Endodermal cell (in vitro differentiated cells): ENCODE results near the gene GLUD1. TPM values are rescaled to one million over a fixed set of nuclear protein-coding genes. Genes with fewer than 3 reads are reported as not detected.
A peak's percentile ranks its signal among the peaks of the same experiment; 100 is the strongest.
"Not testable (repeated sequence)": the region's sequence is repeated elsewhere in the genome, so short reads cannot be mapped to it uniquely, and the experiment has no call there.

ENCODE experiments used
- DNase-seq: peaks from one replicate; pipeline ENCODE4 v3.0.0-alpha.2; 2017
- H3K27ac ChIP-seq: 2 replicates; pipeline ENCODE4 v1.5.1; 2013; ENCODE audit warnings: mild to moderate bottlenecking, low read depth, low read length, moderate library complexity
- H3K27me3 ChIP-seq: 2 replicates; pipeline ENCODE4 v1.6.1; 2013; ENCODE audit warnings: mild to moderate bottlenecking, low read length, moderate library complexity; ENCODE audit not compliant: insufficient read depth, control insufficient read depth, poor library complexity, severe bottlenecking
- H3K36me3 ChIP-seq: 2 replicates; pipeline ENCODE4 v1.7.0; 2013; ENCODE audit warnings: mild to moderate bottlenecking, low read length, moderate library complexity; ENCODE audit not compliant: control insufficient read depth, insufficient read depth
- H3K4me1 ChIP-seq: one replicate; pipeline ENCODE4 v1.7.0; 2013; ENCODE audit warnings: low read length; ENCODE audit not compliant: control insufficient read depth, insufficient read depth
- H3K4me3 ChIP-seq: 2 replicates; pipeline ENCODE4 v1.5.1; 2013; ENCODE audit warnings: mild to moderate bottlenecking, low read length, moderate library complexity
- H3K9ac ChIP-seq: 2 replicates; pipeline ENCODE4 v1.6.1; 2013; ENCODE audit warnings: mild to moderate bottlenecking, low read length, moderate library complexity; ENCODE audit not compliant: poor library complexity, severe bottlenecking; ENCODE audit errors: extremely low read depth
- H3K9me3 ChIP-seq: 2 replicates; pipeline ENCODE4 v1.6.1; 2013; ENCODE audit warnings: mild to moderate bottlenecking, low read length, moderate library complexity; ENCODE audit not compliant: control insufficient read depth
- H3K27ac Mint-ChIP-seq: 2 replicates; pipeline ENCODE4 v1.8.0; 2020; ENCODE audit warnings: mixed read lengths
- H3K27me3 Mint-ChIP-seq: 2 replicates; pipeline ENCODE4 v1.8.0; 2021; ENCODE audit warnings: mild to moderate bottlenecking, mixed read lengths; ENCODE audit not compliant: insufficient read depth
- H3K36me3 Mint-ChIP-seq: 2 replicates; pipeline ENCODE4 v1.8.0; 2020; ENCODE audit warnings: low read depth, mixed read lengths
- H3K4me1 Mint-ChIP-seq: 2 replicates; pipeline ENCODE4 v1.8.0; 2020; ENCODE audit warnings: mixed read lengths
- H3K4me3 Mint-ChIP-seq: 2 replicates; pipeline ENCODE4 v1.8.0; 2020; ENCODE audit warnings: mild to moderate bottlenecking, moderate library complexity, mixed read lengths
- H3K9me3 Mint-ChIP-seq: 2 replicates; pipeline ENCODE4 v1.8.0; 2020; ENCODE audit warnings: mild to moderate bottlenecking, mixed read lengths
- CTCF ChIP-seq: fragments of 200-600 bp; sonication (generic); conservative IDR thresholded peaks from 2 replicates; pipeline ENCODE4 v1.5.0; 2021; ENCODE audit warnings: antibody characterized with exemption, mild to moderate bottlenecking
- WGBS, 2 experiments: methylation state at CpG; one replicate each; pipeline versions ENCODE4 v1.1.5 to v1.1.7; 2013; ENCODE audit warnings: missing lambda C conversion rate in 2 of 2, mixed read lengths in 1 of 2; ENCODE audit not compliant: insufficient coverage in 1 of 2, insufficient read length in 1 of 2; 5-methylcytosine and 5-hydroxymethylcytosine counted together
- total RNA-seq, 2 donors: library from RNA; stranded (reverse); fragmentation: NEBNext Ultra II Directional in 1 of 2; extraction: Animal tissue kit (Norgen Biotek cat#: 25700) in 1 of 2; gene quantifications; 2 replicates in 1 of 2; 3 replicates in 1 of 2; pipeline ENCODE4 v1.2.1, GENCODE V29; 2021

GLUD1 gene
- total RNA-seq, 2 donors from 2014 or later = 104 to 107 TPM

- H3K4me3 Mint-ChIP-seq = no peak overlapping the region
- no peaks in the 10 kb centered on the region for H3K4me1 ChIP-seq
- no peak for DNase-seq
- WGBS, 2 experiments = 94 to 100% methylated on average over 2 to 3 of the region's 3 CpGs
- no peak overlapping the region for H3K4me3 ChIP-seq
- H3K9ac ChIP-seq = no peak overlapping the region
- H3K27me3 ChIP-seq = no peaks in the 10 kb centered on the region
- H3K36me3 ChIP-seq = no peaks in the 10 kb centered on the region
- peaks cover 24% of the 10 kb centered on the region for H3K9me3 Mint-ChIP-seq
- H3K27me3 Mint-ChIP-seq = no peaks in the 10 kb centered on the region
- H3K9me3 ChIP-seq = peaks cover 22% of the 10 kb centered on the region
- H3K4me1 Mint-ChIP-seq = no peaks in the 10 kb centered on the region
- TF ChIP-seq CTCF = no peak
- peaks cover 2% of the 10 kb centered on the region for H3K36me3 Mint-ChIP-seq
- no peak overlapping the region for H3K27ac ChIP-seq
- H3K27ac Mint-ChIP-seq = no peak overlapping the region
Measured at GRCh38 chr10:87038286-87038717, 56.3 kb downstream of the GLUD1 start.

GRCh38 chr10:87036623-87037022 is 58.0 kb downstream of the GLUD1 start:
- no peaks in the 10 kb centered on the region for H3K27me3 Mint-ChIP-seq
- DNase-seq = no peak
- Histone ChIP-seq H3K4me3 (no peak overlapping the region), H3K9ac (no peak overlapping the region), H3K36me3 (no peaks in the 10 kb centered on the region), H3K9me3 (peaks cover 35% of the 10 kb centered on the region), H3K27ac (no peak overlapping the region), H3K4me1 (no peaks in the 10 kb centered on the region), H3K27me3 (no peaks in the 10 kb centered on the region)
- 93% methylated on average over 1 of the region's 1 CpG; no CpG with 5 or more reads in 1 of the 2 experiments for WGBS, 2 experiments
- H3K9me3 Mint-ChIP-seq = peaks cover 38% of the 10 kb centered on the region
- H3K4me3 Mint-ChIP-seq = no peak overlapping the region
- no peaks in the 10 kb centered on the region for H3K4me1 Mint-ChIP-seq
- no peak for TF ChIP-seq CTCF
- peaks cover under 1% of the 10 kb centered on the region for H3K36me3 Mint-ChIP-seq
- H3K27ac Mint-ChIP-seq = no peak overlapping the region

GRCh38 chr10:87030912-87031635 is 63.6 kb downstream of the GLUD1 start:
- Histone ChIP-seq H3K4me3 (peak overlapping the region; percentile 45), H3K36me3 (no peaks in the 10 kb centered on the region), H3K4me1 (no peaks in the 10 kb centered on the region), H3K9ac (no peak overlapping the region), H3K9me3 (peaks cover 42% of the 10 kb centered on the region), H3K27me3 (no peaks in the 10 kb centered on the region), H3K27ac (no peak overlapping the region)
- Mint-ChIP-seq H3K9me3 (peaks cover 44% of the 10 kb centered on the region), H3K4me1 (peaks cover 3% of the 10 kb centered on the region), H3K36me3 (peaks cover 4% of the 10 kb centered on the region), H3K27ac (no peak overlapping the region), H3K4me3 (no peak overlapping the region), H3K27me3 (no peaks in the 10 kb centered on the region)
- WGBS, 2 experiments = 91 to 99% methylated on average over 11 to 28 of the region's 28 CpGs
- no peak for DNase-seq
- no peak for TF ChIP-seq CTCF

GRCh38 chr10:87030419-87030818 is 64.2 kb downstream of the GLUD1 start:
- H3K36me3 Mint-ChIP-seq, H3K9ac ChIP-seq: not testable (repeated sequence)
- WGBS, 2 experiments = 93% methylated on average over 1 of the region's 1 CpG; no CpG with 5 or more reads in 1 of the 2 experiments

GRCh38 chr10:87026747-87027508 is 67.7 kb downstream of the GLUD1 start:
- H3K27me3 Mint-ChIP-seq, H3K27ac ChIP-seq, H3K36me3 ChIP-seq, DNase-seq, H3K4me3 Mint-ChIP-seq, H3K4me3 ChIP-seq, H3K4me1 ChIP-seq, H3K9me3 ChIP-seq, H3K27ac Mint-ChIP-seq, H3K27me3 ChIP-seq, H3K36me3 Mint-ChIP-seq, H3K9ac ChIP-seq: not testable (repeated sequence)
- WGBS, 2 experiments = 90 to 100% methylated on average over 2 to 16 of the region's 17 CpGs
- Mint-ChIP-seq H3K9me3 (peaks cover 16% of the 10 kb centered on the region), H3K4me1 (peaks cover 11% of the 10 kb centered on the region)

More at GRCh38 chr10:87030419-87030818, 64.2 kb downstream of the GLUD1 start:
- DNase-seq, H3K4me1 ChIP-seq, H3K27ac ChIP-seq, H3K36me3 ChIP-seq, H3K4me3 Mint-ChIP-seq, H3K4me3 ChIP-seq, H3K4me1 Mint-ChIP-seq, H3K27ac Mint-ChIP-seq, H3K27me3 Mint-ChIP-seq, H3K27me3 ChIP-seq: not testable (repeated sequence)
- peaks cover 44% of the 10 kb centered on the region for H3K9me3 Mint-ChIP-seq
- peaks cover 37% of the 10 kb centered on the region for H3K9me3 ChIP-seq
